Measurements from ENCODE around the gene ESYT3.
"Not testable (repeated sequence)": the region's sequence is repeated elsewhere in the genome, so short reads cannot be mapped to it uniquely, and the experiment has no call there.

The ESYT3 gene

GRCh38 chr3:138443091-138443490, 8.7 kb downstream of the ESYT3 start:
- no peak for DNase-seq (ENCODE audit: low read depth)

- DNase-seq (ENCODE audit: low read depth): no peak
Measured at GRCh38 chr3:138443521-138444503, 9.4 kb downstream of the ESYT3 start.

- DNase-seq (ENCODE audit: low read depth): no peak
Measured at GRCh38 chr3:138445236-138445635, 10.8 kb downstream of the ESYT3 start.

GRCh38 chr3:138445654-138446053, 11.2 kb downstream of the ESYT3 start:
- DNase-seq (ENCODE audit: low read depth): no peak

- DNase-seq (ENCODE audit: low read depth): no peak
Measured at GRCh38 chr3:138448631-138449030, 14.2 kb downstream of the ESYT3 start.

- DNase-seq (ENCODE audit: low read depth): no peak
Measured at GRCh38 chr3:138449490-138449889, 15.1 kb downstream of the ESYT3 start.

DNA sequence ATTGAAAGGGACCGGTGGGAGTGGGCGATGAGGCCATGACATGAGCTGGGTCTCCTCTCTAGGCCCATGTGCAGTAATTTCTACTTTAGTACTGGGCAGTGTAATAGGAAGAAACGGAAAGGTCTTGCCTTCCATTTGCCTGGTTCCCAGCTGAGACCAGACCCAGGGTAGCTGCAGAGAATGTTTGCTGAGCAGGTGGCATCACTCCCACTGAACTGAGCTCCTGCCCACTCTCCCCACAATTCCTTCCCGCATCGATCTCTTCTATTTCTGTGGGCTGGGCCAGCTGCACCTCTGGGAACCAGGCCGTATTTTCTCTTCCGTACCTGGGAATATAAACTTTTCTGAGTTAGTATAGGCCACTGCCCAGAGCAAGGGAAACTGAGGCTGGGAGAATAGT, 15.8 kb downstream of the ESYT3 start:
- no peak for DNase-seq (ENCODE audit: low read depth)

GRCh38 chr3:138450704-138451424, 16.4 kb downstream of the ESYT3 start:
- DNase-seq (ENCODE audit: low read depth): no peak

- no peak for DNase-seq (ENCODE audit: low read depth)
Measured at GRCh38 chr3:138451595-138452162, 17.3 kb downstream of the ESYT3 start.

GRCh38 chr3:138452436-138452835, 18.0 kb downstream of the ESYT3 start:
- no peak for DNase-seq (ENCODE audit: low read depth)

GRCh38 chr3:138453940-138454339, 19.5 kb downstream of the ESYT3 start:
- DNase-seq (ENCODE audit: low read depth): not testable (repeated sequence)

GRCh38 chr3:138455801-138456716, 21.6 kb downstream of the ESYT3 start:
- DNase-seq (ENCODE audit: low read depth): no peak

GRCh38 chr3:138456961-138457862, 22.8 kb downstream of the ESYT3 start:
- DNase-seq (ENCODE audit: low read depth): no peak

DNA sequence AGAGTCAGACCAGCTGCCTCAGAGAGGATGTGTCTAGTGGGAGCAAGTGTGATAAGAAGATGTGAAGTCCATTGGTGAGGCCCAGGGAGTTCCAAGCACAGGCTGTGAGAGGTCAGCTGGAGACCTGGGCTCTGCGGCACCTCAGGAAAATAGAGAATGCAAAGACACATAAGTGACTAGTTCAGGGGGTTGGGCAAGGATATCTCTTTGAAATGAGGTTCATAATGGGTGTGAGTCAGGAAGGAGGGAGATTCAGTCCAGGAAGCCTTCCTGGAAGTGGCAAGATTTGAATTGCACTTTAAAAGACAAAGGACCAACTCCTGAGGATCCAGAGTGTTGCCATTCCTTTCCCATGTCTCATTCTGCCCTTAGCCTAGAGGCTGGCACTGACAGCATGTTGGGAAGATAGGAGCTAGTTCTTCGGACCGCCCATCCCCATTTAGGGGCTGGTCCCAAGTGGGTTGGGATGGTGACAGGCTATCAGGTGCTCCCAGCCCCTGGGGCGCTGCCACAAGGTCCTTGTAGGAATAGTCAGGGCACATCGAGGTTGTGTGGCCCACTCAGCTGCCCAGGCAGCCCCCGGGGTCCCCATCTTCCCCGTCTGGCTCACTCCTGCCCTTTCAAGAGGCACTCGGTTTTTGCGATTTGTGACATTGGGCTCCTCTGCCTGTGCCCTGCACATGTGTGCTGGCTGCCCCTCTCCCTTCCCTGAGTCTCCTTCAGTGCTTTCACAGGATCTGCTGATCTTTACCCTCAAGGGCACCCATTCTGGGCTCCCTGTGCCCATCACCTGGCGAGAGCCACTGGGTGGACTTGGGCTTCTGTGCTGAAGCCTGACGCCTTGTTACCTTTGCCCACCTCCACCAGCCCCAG, 23.7 kb downstream of the ESYT3 start:
- DNase-seq (ENCODE audit: low read depth): no peak

GRCh38 chr3:138458774-138459499, 24.5 kb downstream of the ESYT3 start:
- DNase-seq (ENCODE audit: low read depth): no peak

DNA sequence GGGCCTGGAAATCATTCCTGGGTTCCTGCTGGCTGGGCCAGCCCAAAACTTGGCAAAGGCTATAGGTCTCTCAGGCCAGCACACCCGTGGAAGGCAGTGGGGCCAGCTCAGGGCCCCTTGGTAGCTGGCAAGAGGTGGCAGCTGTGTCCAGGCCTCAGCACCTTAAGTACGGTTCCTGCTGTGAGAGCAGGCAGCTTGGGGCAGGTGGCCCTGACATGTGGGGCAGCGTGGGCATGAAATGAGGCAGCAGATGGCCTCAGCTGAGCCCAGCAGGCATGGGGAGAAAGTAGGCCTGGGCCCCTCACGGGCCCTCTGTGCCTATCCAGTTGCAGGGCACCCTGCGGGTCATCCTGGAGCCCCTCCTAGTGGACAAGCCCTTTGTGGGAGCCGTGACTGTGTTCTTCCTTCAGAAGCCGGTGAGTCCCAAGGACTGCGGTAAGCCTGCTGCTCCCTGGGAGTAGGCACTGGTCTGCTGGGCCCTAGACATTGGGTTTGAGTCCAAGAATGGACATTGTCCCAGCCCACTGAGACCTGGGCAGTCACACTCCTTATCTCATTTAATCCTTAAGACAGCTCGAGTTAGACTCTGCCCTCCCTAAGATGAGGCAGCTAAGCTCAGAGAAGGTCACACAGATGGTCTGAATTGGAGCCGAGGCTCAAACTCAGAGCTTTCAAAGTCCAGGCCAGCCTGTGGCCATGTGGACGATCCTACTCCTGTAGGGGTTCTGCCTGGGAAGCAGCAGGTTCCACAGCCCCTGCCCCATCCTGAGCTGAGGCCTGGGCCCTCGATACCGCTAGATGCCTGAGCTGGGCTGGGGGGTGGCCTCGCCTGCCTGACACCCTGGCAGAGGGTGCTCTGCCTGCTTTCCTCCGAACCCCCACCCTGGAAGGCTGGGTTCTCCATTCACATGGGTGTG, 25.5 kb downstream of the ESYT3 start:
- DNase-seq (ENCODE audit: low read depth): no peak

DNA sequence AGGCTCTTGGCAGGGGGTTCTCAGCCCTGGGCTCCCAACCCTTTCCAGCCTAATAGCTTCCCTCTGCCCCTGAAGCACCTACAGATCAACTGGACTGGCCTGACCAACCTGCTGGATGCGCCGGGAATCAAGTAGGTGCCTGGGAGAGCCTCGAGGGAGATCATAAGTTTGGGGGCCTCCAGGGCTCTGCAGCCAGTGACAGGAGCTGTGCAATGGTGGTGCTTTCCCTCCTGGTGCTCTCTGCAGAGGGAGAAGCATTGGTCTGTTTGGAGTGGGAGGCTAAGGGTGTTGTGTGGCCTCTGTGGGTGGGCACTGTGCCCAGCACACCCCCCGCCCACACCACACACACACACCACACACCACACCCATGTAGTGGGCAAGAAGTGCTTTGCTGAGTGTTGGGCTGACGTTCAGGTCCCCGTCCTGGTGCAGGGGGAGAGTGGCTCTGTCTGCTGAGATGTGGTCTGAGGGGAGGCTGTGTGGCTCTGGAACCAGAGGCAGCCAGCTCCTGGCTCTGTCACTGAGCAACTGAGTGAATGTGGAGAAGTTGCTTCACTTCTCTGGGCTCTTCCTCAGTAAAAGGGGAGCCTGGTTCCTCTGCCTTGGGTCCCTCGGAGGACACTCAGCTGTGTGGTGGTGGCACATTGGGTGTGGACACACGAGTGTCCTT, 26.3 kb downstream of the ESYT3 start:
- DNase-seq (ENCODE audit: low read depth): no peak

All from T-helper 22 cell (primary cell).